Effector CD4-positive, alpha-beta T cell (primary cell): ENCODE measurements around the gene ZNF618.

Experiments used
- DNase-seq: peaks from one replicate; pipeline ENCODE4 v3.0.0-alpha.2; 2020

ZNF618 gene

DNA sequence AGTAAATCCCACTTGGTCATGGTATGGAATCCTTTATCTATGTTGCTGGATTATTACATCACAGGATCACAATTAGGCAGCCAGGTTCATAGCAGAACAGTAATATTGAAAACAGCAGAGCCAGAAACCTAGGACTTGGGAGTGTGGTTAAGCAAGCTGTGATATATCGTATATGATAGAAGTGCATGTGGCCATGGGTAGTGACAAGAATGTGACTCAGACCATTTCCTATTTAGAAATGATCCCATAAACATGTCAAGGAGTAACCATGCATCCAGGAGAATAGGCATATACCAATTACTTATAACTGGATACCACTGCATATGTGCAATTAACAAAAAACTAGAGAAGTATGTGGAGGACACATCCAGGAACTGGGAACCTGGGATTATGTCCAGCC lies 170.8 kb downstream of the ZNF618 start:
- DNase-seq, result no peak

DNA sequence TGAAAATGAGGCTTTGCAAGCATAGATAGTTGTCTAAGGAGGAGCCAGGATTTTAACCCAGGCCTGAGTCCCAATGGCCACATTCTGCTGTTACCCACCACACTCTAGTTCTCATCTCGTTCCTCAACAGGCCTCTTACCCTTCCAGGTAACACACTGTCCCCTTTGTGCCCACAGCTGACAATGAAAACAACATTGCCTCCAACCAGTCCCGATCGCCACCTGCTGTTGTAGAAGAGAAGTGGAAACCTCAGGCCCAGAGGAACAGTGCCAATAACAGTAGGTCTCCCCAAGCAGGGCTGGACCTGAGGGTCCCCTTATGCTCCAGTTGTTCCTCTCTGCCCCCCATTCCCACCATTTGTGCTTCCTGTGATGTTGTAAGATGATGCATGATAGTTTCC lies 171.6 kb downstream of the ZNF618 start:
- DNase-seq, result no peak

GRCh38 chr9:114048533-114049415 lies 172.7 kb downstream of the ZNF618 start:
- no peak for DNase-seq

- DNase-seq, result no peak
Measured at GRCh38 chr9:114049441-114050225, 173.5 kb downstream of the ZNF618 start.

- DNase-seq, result no peak
Measured at GRCh38 chr9:114050226-114050568, 174.1 kb downstream of the ZNF618 start.

DNA sequence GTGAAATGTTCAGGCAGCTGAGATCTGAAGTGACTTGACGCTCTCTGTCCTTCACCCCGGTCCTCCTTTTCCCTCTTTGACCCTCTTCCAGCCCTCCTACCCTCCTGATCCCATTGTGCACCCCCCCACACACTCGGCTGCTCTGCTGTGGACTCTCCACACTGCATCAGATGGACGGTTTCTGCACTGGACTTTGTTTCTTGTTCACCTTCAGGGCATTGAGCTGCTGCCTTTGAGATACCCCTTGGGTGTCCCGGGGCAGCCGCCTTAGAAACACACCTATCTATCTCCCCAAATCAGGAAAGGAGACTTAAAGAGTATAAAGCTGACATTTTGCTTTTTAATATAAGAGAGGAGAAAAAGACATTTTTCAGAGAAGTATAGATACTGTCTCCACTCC lies 174.5 kb downstream of the ZNF618 start:
- DNase-seq, result no peak

DNA sequence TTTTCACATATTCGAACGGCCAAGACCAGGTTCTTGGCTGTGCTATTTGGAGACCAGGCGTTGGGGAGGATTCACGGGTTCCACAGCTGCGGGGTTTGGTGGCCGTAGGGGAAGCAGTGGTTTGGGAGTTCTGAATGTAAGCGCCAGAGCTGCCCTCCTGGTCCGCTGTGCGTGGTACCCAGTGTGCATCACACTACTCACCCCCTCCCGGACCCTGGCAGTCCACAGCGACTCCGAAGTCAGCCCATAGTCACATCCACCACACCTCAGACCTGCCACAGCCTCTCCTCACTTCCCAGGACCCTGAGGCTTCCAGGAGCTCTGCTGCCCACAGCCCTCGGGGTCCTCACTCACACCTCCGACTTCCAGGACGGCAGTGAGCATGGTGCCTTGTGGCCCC lies 175.2 kb downstream of the ZNF618 start:
- no peak for DNase-seq

DNA sequence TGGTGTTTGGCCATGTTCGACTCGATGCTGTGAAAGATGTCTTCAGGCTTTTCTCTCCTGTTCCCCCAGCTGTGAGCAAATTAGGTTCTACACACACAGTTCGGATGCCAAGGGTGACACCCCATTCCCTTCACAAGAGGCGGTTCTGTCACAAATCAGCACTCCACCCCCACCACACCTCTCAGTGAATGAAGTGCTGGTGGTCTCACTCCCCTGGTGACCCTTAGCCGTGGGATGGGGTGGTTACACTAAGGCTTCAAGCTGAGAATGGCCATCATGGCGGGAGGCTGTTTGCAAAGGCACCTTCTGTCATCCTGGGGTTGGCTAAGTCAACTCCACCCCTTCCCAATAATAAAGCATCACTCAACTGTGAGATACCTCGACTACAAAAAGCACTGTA lies 175.6 kb downstream of the ZNF618 start:
- DNase-seq, result no peak

DNA sequence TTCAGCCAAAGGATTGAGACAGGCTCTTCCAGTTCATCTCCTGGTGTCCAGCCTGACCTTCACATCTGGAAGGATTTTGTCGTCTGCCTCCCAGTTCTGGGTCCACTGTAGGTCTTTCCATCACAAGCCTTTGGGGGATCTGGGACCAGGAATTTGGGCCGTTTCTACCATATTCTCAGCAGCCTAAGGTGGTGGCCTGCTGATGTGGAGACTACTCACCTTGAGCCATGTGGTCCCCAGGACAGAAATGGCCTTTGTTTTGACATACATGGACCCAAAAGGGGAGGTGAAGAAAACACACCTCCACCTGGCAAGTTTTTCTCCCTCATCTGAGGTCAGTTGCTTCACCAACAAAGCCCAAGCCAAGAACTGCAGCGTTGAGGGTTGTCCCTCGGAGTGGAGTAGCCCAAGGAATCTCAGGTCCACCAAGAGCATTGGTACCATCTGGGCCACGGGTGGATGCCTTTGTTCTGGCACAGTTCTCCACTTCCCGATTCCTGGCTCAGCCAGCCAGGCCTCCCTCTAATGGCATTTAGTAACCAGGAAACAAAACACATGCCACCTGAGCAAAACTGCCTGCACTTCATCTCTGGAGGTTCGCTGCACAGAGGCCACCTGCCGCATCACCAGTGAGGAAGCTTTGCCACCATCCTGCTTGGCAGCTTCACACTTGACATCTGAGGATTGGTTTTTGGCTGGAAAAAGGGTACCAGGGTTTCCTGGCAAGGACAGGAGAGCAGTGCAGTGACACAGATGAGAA lies 177.3 kb downstream of the ZNF618 start:
- DNase-seq, result no peak

DNA sequence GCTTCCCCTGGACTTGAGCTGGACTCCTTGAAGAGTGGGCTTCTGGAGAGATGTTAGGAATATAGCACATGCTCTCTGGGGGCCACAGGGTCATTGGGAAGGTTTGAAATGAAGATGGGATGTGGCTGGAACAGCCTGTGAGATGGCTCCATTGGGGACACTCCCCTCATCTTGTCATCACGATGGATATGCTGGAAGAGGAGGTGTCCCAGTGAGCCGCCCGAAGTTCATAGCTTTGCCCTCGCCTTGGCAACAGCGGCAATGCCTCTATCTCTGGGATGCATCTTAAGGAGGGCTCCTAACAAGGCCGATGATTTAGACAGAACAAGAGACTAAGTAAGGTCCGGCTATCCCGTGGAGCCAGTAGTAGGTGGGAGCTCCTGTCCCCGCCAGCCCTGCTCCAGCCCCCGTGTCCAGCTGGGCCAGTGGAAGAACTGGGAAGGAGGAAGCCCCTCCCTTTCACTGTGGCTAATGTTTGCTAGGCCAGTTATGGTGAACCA lies 178.1 kb downstream of the ZNF618 start:
- no peak for DNase-seq

GRCh38 chr9:114055061-114055460 lies 179.0 kb downstream of the ZNF618 start:
- no peak for DNase-seq

DNA sequence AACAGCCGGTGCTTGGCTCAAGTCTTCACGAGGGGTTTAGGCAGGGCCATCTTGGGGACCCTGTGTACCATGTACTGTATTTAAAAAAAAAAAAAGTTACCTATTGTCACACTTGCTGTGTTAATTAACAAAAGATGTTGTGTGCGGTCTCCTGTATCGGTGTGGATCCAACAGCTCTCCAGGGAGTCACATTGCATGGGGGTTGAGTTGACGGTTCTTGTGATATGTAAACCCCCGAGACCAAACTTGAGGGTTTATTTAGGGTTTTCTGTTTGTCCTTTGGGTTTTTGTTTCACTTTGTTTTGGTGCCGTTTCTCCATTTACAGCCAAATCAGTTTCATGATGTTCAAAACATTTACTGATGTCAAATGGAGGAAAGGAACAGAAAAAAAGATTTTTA lies 179.8 kb downstream of the ZNF618 start:
- DNase-seq, result no peak

DNA sequence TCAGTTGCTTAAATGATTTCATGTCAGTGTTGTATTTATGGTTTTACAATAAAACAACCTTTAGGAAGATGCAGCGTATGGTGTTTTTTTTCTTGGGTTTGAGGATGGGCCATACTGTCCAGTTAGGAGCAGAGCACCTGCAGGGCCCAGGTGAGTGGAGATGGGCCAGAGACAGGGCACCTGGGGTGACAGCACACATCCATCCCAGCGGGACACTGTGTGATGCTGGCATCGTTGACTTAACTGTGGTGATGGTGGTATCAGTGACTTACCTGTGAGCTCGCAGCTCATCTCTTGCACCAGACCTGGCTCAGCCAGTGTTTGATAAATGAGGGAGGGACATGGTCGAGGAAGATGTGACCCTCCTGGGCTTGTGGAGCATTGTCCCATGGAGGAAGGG lies 180.4 kb downstream of the ZNF618 start:
- DNase-seq, result no peak

GRCh38 chr9:114057161-114057885 lies 181.2 kb downstream of the ZNF618 start:
- DNase-seq, result no peak

DNA sequence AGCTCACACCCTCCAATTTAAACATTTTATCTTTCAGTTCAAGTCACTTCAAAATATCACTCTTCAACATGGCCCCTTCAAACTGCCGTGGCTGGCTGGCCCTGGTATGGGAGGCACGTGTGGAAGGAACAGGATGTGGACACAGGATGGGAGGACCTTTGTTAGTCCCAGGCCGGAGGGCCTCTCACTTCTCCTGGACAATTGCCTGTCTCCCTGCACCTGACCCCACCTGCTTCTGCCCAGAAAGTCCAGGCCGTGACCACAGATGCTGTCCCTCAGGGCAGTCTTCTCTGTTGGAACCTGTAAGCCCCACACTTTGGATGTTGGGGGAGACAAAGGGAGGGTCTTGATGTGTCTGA lies 182.6 kb downstream of the ZNF618 start:
- no peak for DNase-seq

DNA sequence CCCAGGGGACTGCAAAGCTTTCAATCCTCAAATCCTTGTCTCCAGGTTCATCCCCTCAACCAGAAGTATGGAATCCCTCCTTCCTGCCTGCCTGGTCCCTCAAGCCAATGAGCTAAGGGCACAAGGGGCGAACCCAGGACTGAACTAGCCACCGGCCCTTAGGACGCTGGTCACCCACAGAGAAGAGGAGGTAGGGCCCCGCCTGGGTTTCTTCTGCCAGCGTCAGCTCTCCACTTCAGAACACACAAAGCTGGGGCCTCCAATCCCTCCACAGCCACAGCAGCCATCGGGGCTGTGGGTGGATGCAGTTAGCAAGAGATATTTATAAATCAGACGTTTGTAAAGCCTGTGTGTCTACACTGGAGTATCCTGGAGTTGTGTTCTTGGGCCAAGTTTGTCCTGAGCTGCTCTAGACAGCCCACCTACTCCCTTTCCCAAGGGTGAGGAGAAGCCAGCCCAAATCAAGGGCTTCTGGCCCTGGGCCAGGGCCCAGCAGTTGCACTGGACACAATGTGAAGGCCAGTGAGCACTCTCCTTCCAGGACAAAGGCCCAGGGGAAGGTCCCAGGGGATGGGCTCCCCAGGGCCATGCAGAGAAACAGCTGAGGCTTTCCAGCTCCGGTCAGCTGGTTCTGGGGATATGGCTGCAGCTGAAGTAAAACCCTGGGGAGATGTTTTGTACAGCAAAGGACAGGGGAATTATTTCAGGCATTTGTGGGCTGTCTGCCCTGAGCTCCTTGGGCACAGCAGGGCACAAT lies 183.1 kb downstream of the ZNF618 start:
- no peak for DNase-seq

DNA sequence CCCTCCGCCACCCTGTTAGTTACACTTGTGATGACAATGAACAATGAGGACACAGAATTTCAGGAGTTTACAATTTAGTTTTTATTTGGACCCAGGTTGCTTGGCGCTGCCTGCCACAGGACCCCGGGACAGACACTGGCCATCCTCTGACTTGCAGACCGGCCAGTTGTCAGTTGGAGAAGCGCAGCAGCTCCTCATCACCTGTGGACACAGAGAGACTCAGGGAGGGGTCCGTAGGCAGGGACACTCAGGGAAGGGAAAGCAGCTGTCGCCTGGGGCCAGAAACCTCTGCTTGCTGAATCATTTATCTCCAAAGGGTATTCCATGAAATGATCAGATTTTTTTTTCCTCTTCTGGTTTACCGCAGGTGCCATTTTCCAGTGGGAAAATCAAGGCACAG lies 184.0 kb downstream of the ZNF618 start:
- no peak for DNase-seq

- DNase-seq, result no peak
Measured at GRCh38 chr9:114060711-114061110, 184.6 kb downstream of the ZNF618 start.

- DNase-seq, result no peak
Measured at GRCh38 chr9:114061292-114061691, 185.2 kb downstream of the ZNF618 start.

- no peak for DNase-seq
Measured at GRCh38 chr9:114061830-114062474, 185.8 kb downstream of the ZNF618 start.

- no peak for DNase-seq
Measured at GRCh38 chr9:114065304-114065703, 189.2 kb downstream of the ZNF618 start.
